Esophagus muscularis mucosa (tissue), 3 donors: Measurements from ENCODE around the gene PTPRD.

Source experiments
- POLR2A ChIP-seq: fragments of 450-650 bp; IDR thresholded peaks from one replicate; pipeline ENCODE4 v1.6.1; 2017; ENCODE audit warnings: antibody characterized with exemption, moderate library complexity, mild to moderate bottlenecking, low read depth
- TF ChIP-seq, protein P1 (sequence below), 3 experiments: fragments of 200-600 bp in 2 of 3; fragments of 450-650 bp in 1 of 3; sonication (generic) in 2 of 3; IDR thresholded peaks; one replicate each; pipeline ENCODE4 v1.5.1; 2017 to 2019; ENCODE audit warnings: antibody characterized with exemption in 3 of 3, mild to moderate bottlenecking in 2 of 3, moderate library complexity in 1 of 3

GRCh38 chr9:10015755-10016154, 597.0 kb downstream of the PTPRD start:
- no peak for TF ChIP-seq POLR2A
- TF ChIP-seq, protein P1, sequence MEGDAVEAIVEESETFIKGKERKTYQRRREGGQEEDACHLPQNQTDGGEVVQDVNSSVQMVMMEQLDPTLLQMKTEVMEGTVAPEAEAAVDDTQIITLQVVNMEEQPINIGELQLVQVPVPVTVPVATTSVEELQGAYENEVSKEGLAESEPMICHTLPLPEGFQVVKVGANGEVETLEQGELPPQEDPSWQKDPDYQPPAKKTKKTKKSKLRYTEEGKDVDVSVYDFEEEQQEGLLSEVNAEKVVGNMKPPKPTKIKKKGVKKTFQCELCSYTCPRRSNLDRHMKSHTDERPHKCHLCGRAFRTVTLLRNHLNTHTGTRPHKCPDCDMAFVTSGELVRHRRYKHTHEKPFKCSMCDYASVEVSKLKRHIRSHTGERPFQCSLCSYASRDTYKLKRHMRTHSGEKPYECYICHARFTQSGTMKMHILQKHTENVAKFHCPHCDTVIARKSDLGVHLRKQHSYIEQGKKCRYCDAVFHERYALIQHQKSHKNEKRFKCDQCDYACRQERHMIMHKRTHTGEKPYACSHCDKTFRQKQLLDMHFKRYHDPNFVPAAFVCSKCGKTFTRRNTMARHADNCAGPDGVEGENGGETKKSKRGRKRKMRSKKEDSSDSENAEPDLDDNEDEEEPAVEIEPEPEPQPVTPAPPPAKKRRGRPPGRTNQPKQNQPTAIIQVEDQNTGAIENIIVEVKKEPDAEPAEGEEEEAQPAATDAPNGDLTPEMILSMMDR (IDR thresholded peaks at IDR 0.05), result no peak
